Stimulated activated CD8-positive, alpha-beta memory T cell treated with anti-CD3 and anti-CD28 coated beads, Interleukin-7, amount 100 ng/mL, for 4 hours (primary cell): Measurements from ENCODE around the gene STUB1.
A peak's percentile ranks its signal among the peaks of the same experiment; 100 is the strongest.

ENCODE experiments used
- DNase-seq, 2 donors: peaks; one replicate each; pipeline ENCODE4 v3.0.0-alpha.2; 2020; ENCODE audit warnings: low read depth in 2 of 2

Gene STUB1

DNA sequence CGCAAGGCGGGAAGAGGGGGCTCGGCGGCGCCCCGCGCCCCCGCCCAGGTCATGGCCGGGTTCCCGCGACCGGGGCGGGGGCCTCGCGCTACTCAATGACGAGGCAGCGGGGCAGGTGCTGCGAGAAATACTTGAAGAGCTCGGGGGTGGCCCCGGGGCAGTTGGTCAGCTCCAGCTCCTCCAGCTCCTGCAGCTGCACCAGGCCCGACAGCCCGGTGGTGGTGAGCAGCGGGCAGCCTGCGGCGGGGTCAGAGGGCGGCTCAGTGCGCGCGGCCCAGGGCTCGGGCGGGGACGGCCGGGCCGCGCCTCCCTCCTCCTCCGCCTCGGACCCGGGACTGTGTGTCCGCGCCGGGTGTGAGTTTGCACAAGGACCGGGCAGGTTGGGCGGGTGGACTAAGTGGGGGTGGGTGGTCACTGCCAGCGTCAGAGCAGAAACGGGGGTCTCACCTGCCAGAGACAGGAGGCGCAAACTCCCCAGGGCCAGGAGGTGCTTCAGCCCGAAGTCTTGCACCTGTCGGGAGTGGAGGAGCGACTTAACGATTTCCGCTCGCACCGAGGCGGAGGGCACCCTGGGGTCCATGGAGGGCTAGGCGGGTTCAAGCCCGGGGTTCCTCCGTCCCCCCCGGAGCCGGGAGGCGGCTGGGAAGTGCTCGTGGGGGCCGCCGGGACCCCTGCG, 14.1 kb downstream of the STUB1 start:
- no peak for DNase-seq

DNA sequence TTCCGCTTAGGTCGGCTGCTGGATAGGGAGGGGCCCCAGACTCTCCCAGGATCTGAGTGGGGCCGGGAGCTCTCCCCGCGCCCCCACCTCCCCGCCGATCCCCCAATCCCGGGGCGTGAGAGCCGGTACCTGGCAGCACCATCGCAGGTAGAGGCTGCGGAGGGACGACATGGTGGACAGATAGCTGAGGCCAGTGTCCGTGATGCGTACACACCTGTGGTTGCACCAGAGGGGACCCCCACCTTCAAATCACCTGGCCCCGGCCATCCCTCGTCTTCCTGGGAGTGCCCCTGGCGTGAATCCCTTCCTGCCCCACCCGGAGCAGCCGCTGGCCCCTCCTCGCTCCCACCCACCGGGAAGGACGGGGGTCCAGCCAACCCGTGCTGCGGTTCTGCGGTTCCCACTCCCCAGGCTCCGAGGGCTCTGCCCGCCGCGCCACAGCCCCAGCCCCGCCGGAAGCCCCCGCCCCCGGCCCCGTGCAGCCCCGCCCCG, 14.7 kb downstream of the STUB1 start:
- no peak for DNase-seq

DNA sequence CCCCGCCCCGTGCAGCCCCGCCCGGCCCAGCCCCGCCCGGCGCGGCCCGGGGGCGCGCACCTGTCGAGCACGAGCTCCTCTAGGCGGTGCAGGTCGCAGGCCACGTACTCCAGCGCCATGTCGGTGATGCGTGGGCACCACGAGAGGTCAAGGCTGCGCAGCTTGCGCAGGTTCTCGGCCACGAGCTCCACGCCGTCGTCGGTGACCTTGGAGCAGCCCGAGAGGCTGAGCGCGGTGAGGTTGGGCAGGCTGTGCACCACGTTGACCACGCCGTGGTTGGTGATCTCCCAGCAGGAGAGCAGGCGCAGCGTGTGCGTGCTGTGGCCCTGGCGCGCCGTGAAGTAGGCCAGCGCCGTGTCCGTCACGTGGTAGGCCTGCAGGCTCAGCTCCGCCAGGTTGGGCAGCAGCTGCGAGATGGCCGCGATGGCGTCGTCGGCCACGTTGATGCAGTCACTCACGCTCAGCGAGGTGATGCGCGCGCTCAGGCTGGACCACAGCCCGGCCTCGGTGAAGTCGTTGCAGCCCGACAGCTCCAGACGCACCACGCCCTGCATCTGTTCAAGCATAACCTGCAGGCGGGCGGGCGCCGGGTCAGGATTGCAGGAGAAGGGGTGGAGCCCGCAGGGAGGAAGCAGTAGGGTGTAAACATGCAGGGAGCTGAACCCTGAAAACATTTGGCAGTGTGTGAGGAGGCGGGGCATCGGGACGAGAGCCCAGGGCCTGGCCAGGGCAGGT, 15.3 kb downstream of the STUB1 start:
- DNase-seq = peak in 1 of 2 donors; percentile 62

DNA sequence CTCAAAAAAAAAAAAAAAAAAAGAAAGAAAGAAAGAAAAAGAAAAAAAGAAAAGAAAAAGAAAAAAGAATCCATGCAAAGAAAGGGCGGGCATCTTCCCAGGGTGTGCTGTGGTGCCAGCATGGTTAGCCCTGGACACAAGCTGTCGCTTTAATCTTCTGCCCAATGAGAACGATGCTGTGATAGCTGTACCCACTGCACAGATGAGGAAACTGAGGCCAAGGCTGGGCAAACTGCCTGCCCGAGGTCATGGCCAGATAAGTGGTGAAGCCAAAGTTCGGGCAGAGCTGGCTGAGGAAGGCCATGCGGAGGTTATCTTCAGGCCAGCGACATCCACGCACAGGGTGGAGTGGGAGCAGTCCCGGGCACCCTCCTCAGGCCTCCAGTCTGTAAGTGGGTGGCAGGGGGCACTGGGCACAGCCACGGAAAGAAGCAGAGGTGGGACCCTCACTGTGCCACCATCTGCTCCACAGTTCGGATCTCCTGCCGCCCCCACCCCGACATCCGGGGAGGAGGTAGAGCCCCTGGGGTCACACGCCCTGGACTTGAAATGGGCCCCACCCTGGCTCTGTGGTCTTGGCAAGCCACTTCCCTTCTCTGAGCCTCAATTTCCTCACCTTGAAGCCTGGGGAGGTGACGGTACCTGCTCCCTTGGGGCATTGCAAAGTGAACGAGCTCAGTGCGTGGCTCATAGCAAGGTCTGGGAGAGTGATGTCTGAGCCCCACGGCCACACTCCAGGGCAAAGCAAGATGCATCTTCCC, 18.9 kb downstream of the STUB1 start:
- no peak for DNase-seq

DNA sequence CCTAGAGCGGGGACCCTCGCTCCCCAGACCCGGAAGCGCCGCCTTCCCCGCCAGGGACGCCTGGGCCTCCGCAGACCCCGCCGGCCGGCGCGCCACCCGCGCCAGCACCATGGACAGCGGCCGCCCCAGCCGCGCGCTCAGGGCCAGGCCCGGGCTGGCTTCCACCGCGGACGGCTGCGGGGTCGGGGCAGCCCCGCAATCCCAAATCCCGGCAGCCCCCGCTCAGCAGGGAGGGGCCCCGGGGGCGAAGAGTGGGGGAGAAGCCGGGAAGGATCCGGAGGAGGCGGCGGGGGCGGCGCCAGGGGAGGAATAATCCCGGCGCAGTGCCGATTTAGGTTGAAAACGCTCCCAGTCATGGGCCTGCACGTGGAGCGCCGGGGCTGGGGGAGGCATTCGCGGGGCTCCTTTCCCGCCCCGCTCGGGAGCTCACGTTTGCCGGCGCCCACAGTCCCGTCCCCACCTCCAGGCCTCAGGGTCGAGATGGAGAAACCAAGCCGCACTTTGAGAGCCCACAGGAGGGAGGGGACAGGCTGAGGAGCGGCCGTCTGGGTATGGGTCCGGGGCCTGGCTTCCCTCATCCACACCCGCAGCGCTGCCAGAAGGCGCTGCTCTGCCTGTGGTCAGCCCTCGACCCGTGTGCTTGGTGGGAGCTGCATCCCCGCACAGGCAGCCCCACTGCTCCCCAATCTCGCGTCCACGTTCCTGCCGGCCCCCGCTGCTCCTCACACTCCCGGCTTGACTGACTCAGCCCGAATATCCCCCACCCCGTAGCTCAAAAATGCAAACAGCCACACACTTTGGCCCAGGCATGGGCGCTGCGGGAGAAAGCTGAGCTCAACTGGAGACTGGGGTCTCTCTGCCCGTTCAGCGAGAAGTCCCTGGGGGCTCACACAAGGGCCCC, 20.7 kb downstream of the STUB1 start:
- no peak for DNase-seq

DNA sequence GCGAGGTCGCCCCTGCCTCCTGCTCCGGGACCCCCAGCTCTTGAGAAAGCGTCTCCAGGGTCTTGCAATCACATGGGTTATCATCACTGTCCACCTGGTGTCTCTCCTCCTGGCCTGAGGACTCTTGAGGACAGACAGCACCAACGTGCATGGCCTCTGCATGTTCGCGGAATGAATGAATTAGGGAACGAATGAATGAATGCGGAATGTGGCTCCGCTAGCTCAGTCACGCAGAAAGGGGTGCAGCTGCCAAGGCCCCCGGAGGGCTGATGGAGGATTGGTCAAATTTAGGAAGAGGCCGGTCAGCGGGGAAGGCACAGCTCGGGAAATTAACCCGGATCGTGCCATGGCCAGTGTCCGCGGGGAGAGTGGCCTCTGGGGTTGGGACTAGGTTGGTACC, 22.1 kb downstream of the STUB1 start:
- DNase-seq = no peak

DNA sequence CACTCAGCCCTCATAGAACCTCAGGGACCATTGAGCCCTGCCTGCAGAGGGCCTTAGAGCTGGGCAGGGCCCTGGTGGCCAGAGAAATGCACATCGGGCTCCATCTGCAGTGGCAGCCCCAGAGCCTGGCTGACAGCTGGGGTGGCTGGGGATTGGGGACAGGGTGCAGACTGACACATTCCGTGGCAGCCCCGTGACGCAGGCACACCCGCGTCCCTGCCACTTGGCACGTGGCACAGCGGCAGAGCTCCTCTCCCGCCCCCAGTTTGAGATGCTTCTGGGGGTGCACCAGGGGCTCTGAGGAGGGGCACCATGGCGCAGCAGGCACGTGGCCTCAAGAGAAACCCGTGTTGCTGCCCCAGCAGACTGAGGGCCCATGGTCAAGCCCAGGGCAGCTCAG, 23.2 kb downstream of the STUB1 start:
- no peak for DNase-seq

DNA sequence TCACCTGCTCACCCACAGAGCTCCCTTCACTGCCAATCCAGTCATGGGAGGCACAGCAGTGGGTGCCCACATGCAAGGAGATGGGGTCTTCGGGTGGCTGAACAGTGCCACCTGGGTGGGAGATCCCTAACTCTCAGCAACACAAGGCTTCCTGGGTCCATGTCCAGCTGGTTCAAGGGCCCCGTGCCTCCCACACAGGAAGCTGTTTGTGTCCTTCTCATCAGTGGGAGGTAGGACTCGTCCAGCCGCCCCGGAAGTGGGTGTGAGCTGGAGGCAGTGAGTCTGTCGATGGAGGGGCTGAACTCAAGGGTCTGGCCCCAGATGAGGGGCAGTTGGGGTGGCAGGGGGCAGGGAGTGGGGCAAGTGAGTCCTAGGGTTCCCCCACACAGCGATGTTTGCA, 23.8 kb downstream of the STUB1 start:
- DNase-seq = no peak

DNA sequence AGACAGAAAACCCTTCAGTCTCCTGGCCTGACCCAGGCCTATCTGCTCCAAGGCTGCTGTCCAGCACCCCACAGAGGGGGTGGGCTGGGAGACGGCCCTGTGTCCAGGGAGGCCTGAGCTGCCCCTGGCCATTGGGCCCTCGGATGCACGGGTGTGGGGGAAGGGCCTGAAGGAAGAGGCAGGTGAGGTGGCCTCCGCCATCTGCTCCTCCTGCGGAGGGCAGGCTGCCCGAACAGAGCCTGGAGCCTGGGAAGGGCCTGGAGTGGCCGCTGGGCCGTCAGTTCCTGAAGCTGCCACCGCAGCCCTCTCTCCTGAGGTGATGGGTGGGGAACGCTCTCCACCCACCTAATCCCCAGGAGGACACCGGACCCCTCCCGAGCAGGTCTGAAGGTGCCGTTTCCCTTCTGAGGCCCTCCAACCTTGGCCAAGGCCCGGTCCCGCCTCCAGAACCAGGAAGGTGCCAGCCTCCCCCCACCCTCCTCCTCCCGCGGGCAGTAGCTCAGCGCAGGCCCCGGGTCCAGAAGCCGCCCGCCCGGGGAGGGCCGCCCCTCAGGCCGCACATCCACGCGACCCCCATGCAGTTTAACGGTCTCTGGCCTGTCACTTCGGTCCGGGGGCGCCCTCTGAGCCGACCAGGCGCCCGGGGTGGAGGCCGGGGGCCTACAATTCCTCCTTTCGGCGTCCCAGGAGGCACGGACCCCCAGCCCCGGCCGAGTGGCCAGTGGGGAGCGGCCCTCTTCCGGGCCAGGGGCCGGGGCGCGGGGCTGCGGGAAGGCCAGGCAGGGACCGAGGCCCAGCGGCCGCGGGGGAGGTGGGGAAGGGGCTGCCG, 24.6 kb downstream of the STUB1 start:
- no peak for DNase-seq

DNA sequence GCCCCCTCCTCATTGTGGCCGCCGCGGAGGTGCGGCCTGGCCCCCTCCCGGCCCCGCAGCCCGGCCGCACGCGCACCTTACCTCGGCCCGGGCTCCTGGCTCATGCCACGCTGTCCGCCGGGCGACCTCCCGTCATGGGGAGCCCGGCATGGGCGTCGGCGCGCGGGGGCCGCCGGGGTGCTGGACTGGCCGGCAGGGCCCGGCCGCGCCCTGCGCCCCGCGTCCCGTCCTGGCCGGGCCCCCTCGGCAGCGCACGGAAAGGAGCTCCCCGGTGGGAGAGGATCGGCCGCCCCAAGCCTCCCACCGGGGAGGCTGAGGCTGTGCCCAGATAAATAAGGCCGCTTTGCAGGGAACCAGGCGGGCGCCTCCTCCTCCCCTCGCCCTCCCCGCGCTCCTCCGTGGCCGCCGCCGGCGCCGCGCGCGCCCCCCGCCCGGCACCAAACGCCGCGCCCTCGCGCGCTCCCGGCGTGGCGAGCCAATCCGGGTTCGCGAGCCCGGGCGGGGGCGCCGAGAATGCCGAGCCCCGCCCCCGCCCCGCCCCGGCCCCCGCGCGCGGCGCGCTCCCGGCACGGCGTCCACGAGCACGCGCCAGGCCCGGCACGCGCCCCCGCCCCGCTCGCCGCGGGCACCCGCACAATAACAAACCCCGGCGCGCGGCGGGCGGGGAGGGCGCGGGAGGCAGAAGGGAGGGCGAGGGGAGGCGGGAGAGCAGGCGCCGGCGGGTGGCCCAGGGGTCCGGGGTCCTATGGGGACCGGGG, 25.4 kb downstream of the STUB1 start, which contains the start of gene FBXL16:
FBXL16 (minus strand) TSS at position 371 of the 758 bp plus-strand sequence. CDS start 8,396 bp downstream, outside the sequence.
- DNase-seq = no peak

DNA sequence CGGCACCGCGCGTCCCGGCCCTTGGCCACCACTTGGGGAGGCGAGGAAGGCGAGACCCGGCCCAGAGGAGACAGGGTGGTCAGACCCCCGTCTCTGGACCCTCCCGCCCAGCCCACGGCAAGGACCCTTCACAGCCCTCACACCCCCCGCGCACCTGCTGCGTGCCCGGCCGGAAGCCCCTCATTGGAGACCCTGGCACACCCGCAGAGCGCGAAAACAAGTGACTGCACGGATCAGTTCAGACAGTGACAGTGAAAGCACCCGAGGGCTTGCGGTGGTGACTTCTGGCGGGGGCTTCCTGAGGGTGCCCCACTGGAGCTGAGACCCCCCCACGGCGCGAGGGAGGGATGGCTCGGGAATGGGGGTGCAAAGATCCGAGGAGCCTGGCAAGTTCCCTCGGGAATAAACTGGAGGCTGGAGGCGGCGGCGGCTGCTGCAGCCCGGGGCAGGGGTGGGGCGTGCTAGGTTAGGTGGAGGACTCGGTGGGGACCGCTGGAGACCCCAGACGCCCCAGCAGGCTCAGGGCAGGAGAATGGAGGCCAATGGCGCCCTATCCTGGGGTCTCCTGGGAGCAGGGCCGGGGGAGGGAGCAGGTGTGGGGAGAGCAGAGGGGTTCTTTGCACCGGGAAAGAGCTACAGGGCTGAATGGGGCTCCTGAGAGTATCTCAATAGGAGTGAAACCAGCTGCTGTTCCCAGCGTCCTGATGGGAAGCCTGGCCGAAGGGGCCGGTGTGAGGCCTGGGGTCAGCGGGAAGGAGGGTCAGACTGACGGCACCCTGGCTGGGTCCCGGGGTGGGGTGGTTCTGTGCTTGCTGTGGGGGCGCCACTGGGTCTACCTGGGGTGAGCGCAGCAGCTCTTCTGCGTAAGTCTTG, 26.2 kb downstream of the STUB1 start:
- no peak for DNase-seq

DNA sequence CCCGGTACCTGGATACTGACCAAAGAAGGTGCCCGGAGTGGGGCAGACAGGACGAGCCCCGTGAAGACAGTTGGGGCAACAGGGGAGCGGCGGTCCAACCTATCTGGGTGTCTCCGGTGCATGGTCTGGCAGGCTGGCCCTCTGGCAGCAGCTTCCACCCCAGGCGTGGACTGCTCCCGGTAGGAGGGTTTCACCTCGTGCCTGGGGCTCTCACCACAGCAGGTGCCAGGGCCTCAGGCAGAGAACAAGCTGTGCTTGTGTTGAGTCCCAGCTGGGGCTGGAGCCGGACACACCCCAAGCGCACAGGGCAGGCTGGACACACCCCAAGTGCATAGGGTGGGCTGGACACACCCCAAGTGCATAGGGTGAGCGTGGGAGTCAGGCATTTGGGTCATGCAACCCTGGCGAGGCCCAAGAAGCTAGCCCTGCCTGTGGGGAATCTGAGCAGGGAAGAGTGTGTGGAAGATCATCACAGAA, 26.9 kb downstream of the STUB1 start:
- DNase-seq = no peak

DNA sequence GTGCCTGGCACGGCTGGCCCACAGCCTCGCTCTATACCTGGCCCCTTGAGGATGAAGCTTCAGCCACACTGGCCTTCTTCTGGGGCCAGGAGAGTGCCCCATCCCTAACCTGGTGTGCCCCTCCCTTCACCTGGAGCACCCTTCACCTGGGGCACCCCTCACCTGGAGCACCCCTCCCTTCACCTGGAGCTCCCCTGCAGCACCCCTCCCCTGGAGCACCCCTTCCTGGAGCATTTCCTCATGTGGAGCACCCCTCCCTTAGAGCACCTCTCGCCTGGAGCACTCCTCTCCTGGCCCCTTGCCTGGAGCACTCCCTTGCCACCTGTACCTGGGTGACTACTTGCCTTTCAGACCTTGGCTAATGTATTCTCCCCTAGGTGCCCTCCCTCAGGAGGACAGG, 27.8 kb downstream of the STUB1 start:
- no peak for DNase-seq

DNA sequence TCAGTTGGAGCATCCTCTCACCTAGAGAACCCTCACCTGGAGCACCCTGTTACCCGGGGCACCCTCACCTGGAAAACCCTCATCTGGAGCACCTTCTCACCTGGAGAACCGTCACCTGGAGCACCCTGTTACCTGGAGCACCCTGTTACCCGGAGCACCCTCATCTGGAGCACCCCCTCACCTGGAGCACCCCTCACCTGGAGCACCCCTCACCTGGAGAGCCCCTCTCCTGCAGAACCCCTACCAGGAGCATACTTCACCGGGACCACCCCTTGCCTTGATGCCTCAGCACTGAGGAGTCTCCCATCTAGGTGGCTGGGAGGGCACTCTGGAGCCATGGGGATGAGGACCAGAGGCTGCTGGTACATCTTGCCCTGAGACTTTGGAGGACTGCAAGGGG, 28.7 kb downstream of the STUB1 start:
- no peak for DNase-seq

DNA sequence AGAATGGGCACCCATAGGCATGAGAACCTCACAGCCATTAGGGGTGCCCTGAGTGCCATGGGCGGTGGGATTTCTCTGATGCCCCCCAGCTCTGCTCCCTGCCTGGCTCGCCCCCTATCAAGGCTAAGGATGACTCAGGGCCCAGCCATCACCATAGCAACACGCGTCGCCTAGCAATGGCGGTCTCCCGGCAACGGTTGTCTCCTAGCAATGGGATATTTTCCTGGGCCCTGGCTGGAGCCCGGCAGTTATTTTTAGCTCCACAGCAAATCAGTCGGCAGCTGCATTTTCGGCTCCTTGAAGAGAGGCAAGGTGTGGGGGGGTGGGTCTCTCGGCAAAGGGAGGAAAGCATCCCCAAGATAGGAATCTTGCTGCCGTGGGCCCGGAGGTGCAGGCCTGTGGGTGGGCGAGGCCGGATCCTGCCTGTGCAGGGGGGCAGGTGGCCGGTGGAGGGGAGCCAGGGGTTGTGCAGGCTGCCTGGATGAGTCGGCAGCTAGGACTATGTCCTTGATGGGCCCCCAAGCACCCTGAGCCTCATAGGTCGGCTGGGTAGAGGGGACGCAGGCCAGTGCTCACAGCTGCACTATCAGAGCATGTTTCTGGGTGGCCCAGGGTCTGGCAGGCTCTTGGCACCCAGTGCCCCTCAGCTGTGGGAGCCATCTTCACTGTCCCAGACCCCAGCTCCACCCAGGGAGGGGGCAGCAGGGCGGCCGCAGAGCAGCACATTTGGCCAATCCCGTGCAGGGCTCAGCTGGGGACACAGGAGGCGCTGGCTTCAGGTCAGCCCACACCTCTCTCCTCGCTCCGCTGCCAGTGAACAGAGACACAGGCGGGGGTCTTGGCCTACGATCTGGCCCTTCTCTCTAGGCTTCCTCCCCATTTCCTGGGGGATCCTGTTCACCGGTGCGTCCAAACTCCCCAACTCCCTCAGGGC, 29.6 kb downstream of the STUB1 start:
- no peak for DNase-seq

DNA sequence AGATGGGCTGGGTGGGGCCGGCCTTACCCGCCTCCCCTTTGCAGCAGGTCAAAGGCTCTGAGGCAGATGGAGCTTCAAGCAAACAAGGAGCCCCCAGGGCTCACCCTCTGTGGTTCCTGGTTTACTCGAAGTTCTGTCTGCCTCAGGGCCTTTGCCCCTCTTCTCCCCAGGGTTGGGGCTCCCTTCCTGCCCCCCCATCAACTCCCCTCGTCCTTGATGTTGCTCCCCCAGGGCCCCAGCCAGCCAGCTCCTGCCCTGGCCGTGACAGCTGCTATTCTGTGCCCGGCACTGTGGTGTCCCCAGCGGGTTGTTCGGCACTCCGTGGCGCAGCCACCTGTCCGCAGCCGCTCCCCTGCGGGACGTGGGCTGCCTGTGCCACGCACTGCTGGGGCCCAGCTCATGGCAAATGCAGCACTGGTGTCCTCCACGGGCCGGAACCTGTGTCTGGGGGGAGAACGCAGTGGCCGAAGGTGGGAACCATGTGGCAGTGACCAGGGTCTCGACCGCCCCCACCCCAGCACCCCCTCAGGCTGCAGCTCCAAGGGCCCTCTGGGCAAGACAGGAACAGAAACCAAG, 30.4 kb downstream of the STUB1 start:
- no peak for DNase-seq

DNA sequence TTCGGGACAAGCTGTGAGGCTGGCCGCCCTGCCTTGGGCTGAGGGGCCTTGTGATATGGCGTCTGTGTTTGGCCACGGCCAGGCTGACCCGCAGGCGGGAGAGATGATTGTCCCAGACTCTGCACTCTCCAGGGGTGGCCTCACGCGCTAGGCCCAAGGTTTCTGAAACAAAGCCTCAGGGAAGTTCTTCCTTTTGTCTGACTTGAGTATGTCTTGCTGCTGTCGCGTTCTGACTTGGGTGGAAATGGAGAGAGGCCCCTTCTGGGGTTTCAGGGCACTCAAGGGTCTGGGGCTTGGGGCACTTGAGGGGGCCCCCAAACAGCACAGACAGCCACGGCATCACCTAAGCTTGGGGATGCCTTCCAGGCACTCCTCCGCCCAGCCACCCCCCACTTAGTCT, 30.9 kb downstream of the STUB1 start:
- DNase-seq = no peak
